Smooth muscle cell (in vitro differentiated cells): ENCODE measurements around the gene SIM1. TPM values are rescaled to one million over a fixed set of nuclear protein-coding genes. Genes with fewer than 3 reads are reported as not detected.

Experiments used
- DNase-seq: peaks from one replicate; lab custom pipeline; 2025; ENCODE audit not compliant: unreplicated experiment; lab: John Stamatoyannopoulos, UW
- H2AFZ ChIP-seq: fragments of 200-600 bp; sonication (generic); 2 replicates; pipeline ENCODE4 v1.6.0; 2016; ENCODE audit warnings: antibody characterized with exemption, low read depth, mild to moderate bottlenecking
- H3F3A ChIP-seq: fragments of 200-600 bp; sonication (generic); 2 replicates; pipeline ENCODE4 v1.6.0; 2017; ENCODE audit warnings: antibody characterized with exemption, low read depth
- H3K27ac ChIP-seq: fragments of 200-600 bp; sonication (generic); 2 replicates; pipeline ENCODE4 v1.5.1; 2016; ENCODE audit warnings: low read depth, mild to moderate bottlenecking
- H3K27me3 ChIP-seq: fragments of 200-600 bp; sonication (generic); 2 replicates; pipeline ENCODE4 v1.6.1; 2016; ENCODE audit warnings: low read depth, mild to moderate bottlenecking
- H3K36me3 ChIP-seq: fragments of 200-600 bp; sonication (generic); 2 replicates; pipeline ENCODE4 v1.5.1; 2016; ENCODE audit warnings: low read depth
- H3K4me1 ChIP-seq: fragments of 200-600 bp; sonication (generic); 2 replicates; pipeline ENCODE4 v1.5.1; 2016; ENCODE audit warnings: low read depth
- H3K4me2 ChIP-seq: fragments of 200-600 bp; sonication (generic); 2 replicates; pipeline ENCODE4 v1.6.0; 2016; ENCODE audit warnings: mild to moderate bottlenecking
- H3K4me3 ChIP-seq: fragments of 200-600 bp; sonication (generic); 2 replicates; pipeline ENCODE4 v1.5.1; 2016; ENCODE audit warnings: mild to moderate bottlenecking
- H3K79me2 ChIP-seq: fragments of 200-600 bp; sonication (generic); 2 replicates; pipeline ENCODE4 v1.6.0; 2016; ENCODE audit warnings: low read depth, mild to moderate bottlenecking
- H3K9ac ChIP-seq: fragments of 200-600 bp; sonication (generic); 2 replicates; pipeline ENCODE4 v1.6.0; 2016; ENCODE audit warnings: low read depth
- H3K9me3 ChIP-seq: fragments of 200-600 bp; sonication (generic); replicated peaks from 2 replicates; pipeline ENCODE4 v1.5.1; 2016; ENCODE audit warnings: low read depth
- H4K20me1 ChIP-seq: fragments of 200-600 bp; sonication (generic); 2 replicates; pipeline ENCODE4 v1.6.0; 2016; ENCODE audit warnings: low read depth
- WGBS: methylation state at CpG from one replicate; pipeline ENCODE4 v1.1.7; 2016; ENCODE audit warnings: low lambda C conversion rate; 5-methylcytosine and 5-hydroxymethylcytosine counted together
- polyA plus RNA-seq: library from polyadenylated mRNA; unstranded; fragments of >200 nt; fragmentation: Nextera tagmentation; extraction: Ambion mirVana; gene quantifications from 2 replicates; pipeline ENCODE4 v1.2.1, GENCODE V29; 2016
- total RNA-seq: library from RNA; depleted of rRNA; stranded (reverse); fragments of >200 nt; gene quantifications from 2 replicates; pipeline ENCODE4 v1.2.3, GENCODE V29; 2014
- TF ChIP-seq, protein P1 (sequence below): fragments of 200-600 bp; sonication (generic); IDR thresholded peaks from 2 replicates; pipeline ENCODE4 v1.5.1; 2017; ENCODE audit warnings: borderline replicate concordance, mild to moderate bottlenecking, antibody characterized with exemption; ENCODE audit not compliant: insufficient read depth, poor library complexity, severe bottlenecking

The SIM1 gene
- total and polyA plus RNA-seq, 2 experiments from 2014 or later: not detected

DNA sequence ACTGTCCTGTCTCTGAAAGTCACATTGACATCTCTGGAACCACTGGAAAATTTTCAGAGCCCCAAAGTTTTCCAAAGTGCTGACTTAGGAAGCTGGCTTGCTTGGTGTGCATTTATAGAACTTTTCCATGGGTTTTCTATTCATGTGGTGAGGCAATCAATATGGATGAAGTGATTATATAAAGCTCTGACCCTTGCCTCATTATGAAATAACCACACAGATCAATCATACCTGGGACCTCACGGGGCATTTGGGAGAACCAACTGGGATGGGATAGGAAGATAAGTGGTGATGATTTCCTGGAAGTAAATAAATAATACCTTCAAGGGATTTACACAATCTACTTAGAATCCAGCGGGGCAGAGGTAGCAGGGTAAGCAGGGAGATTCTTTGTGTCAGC, 22.9 kb upstream of the SIM1 start:
- TF ChIP-seq, protein P1, sequence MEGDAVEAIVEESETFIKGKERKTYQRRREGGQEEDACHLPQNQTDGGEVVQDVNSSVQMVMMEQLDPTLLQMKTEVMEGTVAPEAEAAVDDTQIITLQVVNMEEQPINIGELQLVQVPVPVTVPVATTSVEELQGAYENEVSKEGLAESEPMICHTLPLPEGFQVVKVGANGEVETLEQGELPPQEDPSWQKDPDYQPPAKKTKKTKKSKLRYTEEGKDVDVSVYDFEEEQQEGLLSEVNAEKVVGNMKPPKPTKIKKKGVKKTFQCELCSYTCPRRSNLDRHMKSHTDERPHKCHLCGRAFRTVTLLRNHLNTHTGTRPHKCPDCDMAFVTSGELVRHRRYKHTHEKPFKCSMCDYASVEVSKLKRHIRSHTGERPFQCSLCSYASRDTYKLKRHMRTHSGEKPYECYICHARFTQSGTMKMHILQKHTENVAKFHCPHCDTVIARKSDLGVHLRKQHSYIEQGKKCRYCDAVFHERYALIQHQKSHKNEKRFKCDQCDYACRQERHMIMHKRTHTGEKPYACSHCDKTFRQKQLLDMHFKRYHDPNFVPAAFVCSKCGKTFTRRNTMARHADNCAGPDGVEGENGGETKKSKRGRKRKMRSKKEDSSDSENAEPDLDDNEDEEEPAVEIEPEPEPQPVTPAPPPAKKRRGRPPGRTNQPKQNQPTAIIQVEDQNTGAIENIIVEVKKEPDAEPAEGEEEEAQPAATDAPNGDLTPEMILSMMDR: no peak
- Histone ChIP-seq H3K4me3 (no peak overlapping the region), H2AFZ (no peak overlapping the region), H3K9me3 (no peaks in the 10 kb centered on the region), H3F3A (no peaks in the 10 kb centered on the region), H3K27ac (no peak overlapping the region), H3K4me2 (no peak overlapping the region), H3K79me2 (no peaks in the 10 kb centered on the region), H4K20me1 (no peaks in the 10 kb centered on the region), H3K36me3 (no peaks in the 10 kb centered on the region), H3K4me1 (no peaks in the 10 kb centered on the region), H3K9ac (no peak overlapping the region), H3K27me3 (peaks cover 11% of the 10 kb centered on the region)
- 85% methylated on average over 2 of the region's 2 CpGs for WGBS
- no peak for DNase-seq

DNA sequence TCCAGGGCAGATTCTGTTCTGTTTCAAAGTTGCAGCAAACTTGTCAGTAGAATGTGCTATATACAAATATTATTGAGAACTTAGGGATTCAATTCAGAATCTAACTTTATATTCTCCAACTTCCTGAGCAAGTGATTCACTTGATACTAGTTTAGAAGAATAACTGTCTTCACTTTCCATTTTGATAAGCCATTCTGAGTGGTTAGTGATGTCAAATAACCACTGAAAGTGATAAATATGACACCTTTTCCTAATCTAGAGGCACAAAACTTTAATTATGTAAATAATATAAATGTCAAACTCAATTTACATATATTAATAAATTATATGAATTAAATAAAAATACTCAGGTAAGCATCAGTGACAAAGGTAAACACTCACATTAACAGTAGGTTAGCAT, 20.5 kb upstream of the SIM1 start:
- H3K79me2 ChIP-seq: no peaks in the 10 kb centered on the region
- peaks cover 11% of the 10 kb centered on the region for H3K27me3 ChIP-seq
- no peaks in the 10 kb centered on the region for H4K20me1 ChIP-seq
- H3K4me2 ChIP-seq: no peak overlapping the region
- DNase-seq: no peak
- H3K27ac ChIP-seq: no peak overlapping the region
- H3K4me3 ChIP-seq: no peak overlapping the region
- H3K4me1 ChIP-seq: no peaks in the 10 kb centered on the region
- H3K9me3 ChIP-seq: no peaks in the 10 kb centered on the region
- H2AFZ ChIP-seq: no peak overlapping the region
- H3F3A ChIP-seq: no peaks in the 10 kb centered on the region
- H3K9ac ChIP-seq: no peak overlapping the region
- TF ChIP-seq, protein P1: no peak
- no peaks in the 10 kb centered on the region for H3K36me3 ChIP-seq

DNA sequence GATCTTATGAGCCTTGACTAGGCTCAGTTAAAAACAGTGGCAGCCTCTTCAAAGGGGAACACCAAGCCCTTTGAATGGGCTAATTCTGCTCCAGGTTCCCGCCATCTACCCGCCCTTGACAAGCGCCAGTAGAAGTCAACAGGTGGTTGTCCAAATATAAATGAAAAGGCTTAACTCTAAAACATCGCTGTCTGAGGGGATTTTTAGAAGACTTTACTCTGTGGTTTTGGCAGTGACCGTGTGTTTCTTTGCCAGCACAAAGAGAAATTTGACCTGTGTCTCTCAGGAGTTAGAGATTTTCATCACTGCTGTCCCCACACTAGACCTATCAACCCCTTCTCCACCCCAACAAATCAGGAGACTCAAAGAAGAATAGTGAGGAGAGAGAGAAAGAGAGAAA, 19.8 kb upstream of the SIM1 start:
- no peaks in the 10 kb centered on the region for H3K79me2 ChIP-seq
- H3K27me3 ChIP-seq: peaks cover 11% of the 10 kb centered on the region
- H3K4me3 ChIP-seq: no peak overlapping the region
- H3K9ac ChIP-seq: no peak overlapping the region
- no peaks in the 10 kb centered on the region for H3K9me3 ChIP-seq
- TF ChIP-seq, protein P1: no peak
- no peak overlapping the region for H3K27ac ChIP-seq
- H2AFZ ChIP-seq: no peak overlapping the region
- no peaks in the 10 kb centered on the region for H3F3A ChIP-seq
- no peaks in the 10 kb centered on the region for H3K36me3 ChIP-seq
- WGBS: 92% methylated on average over 5 of the region's 5 CpGs
- no peak for DNase-seq
- no peak overlapping the region for H3K4me2 ChIP-seq
- no peaks in the 10 kb centered on the region for H3K4me1 ChIP-seq
- H4K20me1 ChIP-seq: no peaks in the 10 kb centered on the region

DNA sequence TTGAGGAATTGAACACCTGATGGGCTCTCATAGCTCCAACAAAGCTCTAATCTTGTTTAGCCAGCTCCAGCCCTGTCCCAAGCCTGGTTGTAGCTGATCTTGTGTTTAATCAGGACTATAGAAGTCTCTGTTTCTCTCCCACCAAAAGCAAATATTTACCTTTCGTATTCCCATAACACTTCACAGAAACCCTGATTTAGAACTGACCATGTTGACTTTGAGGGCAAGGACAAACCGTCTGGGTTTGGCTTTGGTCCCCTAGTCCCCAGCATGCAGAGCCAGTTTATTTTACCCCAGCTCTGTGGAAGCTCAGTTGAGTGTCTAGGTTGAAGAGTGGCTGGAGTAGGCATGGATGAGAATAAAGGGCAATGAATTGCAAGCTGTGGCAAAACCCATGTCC, 18.0 kb upstream of the SIM1 start:
- TF ChIP-seq, protein P1: no peak
- H3K9ac ChIP-seq: no peak overlapping the region
- H3K9me3 ChIP-seq: no peaks in the 10 kb centered on the region
- no peaks in the 10 kb centered on the region for H3K36me3 ChIP-seq
- H3F3A ChIP-seq: no peaks in the 10 kb centered on the region
- H4K20me1 ChIP-seq: no peaks in the 10 kb centered on the region
- H3K27ac ChIP-seq: no peak overlapping the region
- no peak overlapping the region for H3K4me2 ChIP-seq
- H3K79me2 ChIP-seq: no peaks in the 10 kb centered on the region
- no peaks in the 10 kb centered on the region for H3K4me1 ChIP-seq
- WGBS: 86% methylated on average over 2 of the region's 2 CpGs
- H3K4me3 ChIP-seq: no peak overlapping the region
- DNase-seq: no peak
- peaks cover 17% of the 10 kb centered on the region for H3K27me3 ChIP-seq
- no peak overlapping the region for H2AFZ ChIP-seq
